ENCODE data around the gene APOBEC3B. TPM values are rescaled to one million over a fixed set of nuclear protein-coding genes. Genes with fewer than 3 reads are reported as not detected.

APOBEC3B gene
- total RNA-seq, 1 donor from 2014 or later, result 0.52 TPM

GRCh38 chr22:38937541-38937940, 44.6 kb upstream of the APOBEC3B start:
- no peak for TF ChIP-seq CTCF (IDR thresholded peaks at IDR 0.05)
- H3K36me3 ChIP-seq, result no peaks in the 10 kb centered on the region
- ATAC-seq, result no peak
- peak; percentile 33 for DNase-seq
- no peak overlapping the region for H3K4me3 ChIP-seq
- H3K4me1 ChIP-seq, result peaks cover 10% of the 10 kb centered on the region
- H3K27ac ChIP-seq, result no peak overlapping the region
- H3K27me3 ChIP-seq, result no peaks in the 10 kb centered on the region
- intact Hi-C loops (cut with DNase I), result no loop called here
- no peaks in the 10 kb centered on the region for H3K9me3 ChIP-seq

- TF ChIP-seq CTCF (IDR thresholded peaks at IDR 0.05), result no peak
- Histone ChIP-seq H3K4me3 (no peak overlapping the region), H3K4me1 (peaks cover 10% of the 10 kb centered on the region), H3K36me3 (no peaks in the 10 kb centered on the region), H3K27ac (no peak overlapping the region), H3K27me3 (no peaks in the 10 kb centered on the region), H3K9me3 (no peaks in the 10 kb centered on the region)
- DNase-seq (peak; percentile 28), ATAC-seq (no peak)
- intact Hi-C loops (cut with DNase I), result no loop called here
Observed at GRCh38 chr22:38938221-38938620, 43.9 kb upstream of the APOBEC3B start.

GRCh38 chr22:38938925-38939324, 43.2 kb upstream of the APOBEC3B start:
- H3K4me1 ChIP-seq, result peaks cover 15% of the 10 kb centered on the region
- H3K36me3 ChIP-seq, result no peaks in the 10 kb centered on the region
- DNase-seq (peak; percentile 28), ATAC-seq (no peak)
- H3K27me3 ChIP-seq, result no peaks in the 10 kb centered on the region
- TF ChIP-seq CTCF (IDR thresholded peaks at IDR 0.05), result no peak
- no peak overlapping the region for H3K27ac ChIP-seq
- intact Hi-C loops (cut with DNase I), result no loop called here
- no peak overlapping the region for H3K4me3 ChIP-seq
- H3K9me3 ChIP-seq, result no peaks in the 10 kb centered on the region

GRCh38 chr22:38940811-38941384, 41.2 kb upstream of the APOBEC3B start:
- H3K4me3 ChIP-seq, result no peak overlapping the region
- no peaks in the 10 kb centered on the region for H3K36me3 ChIP-seq
- ATAC-seq (no peak), DNase-seq (peak; percentile 9)
- intact Hi-C loops (cut with DNase I), result loop anchor here (10.0 kb wide), 1 partner anchor 64 kb away; no protein-coding TSS in a partner anchor
- H3K27me3 ChIP-seq, result no peaks in the 10 kb centered on the region
- peak overlapping the region; percentile 30 for H3K27ac ChIP-seq
- TF ChIP-seq CTCF (IDR thresholded peaks at IDR 0.05), result no peak
- H3K4me1 ChIP-seq, result peaks cover 15% of the 10 kb centered on the region
- no peaks in the 10 kb centered on the region for H3K9me3 ChIP-seq

- peak; percentile 80 for DNase-seq
- no peaks in the 10 kb centered on the region for H3K27me3 ChIP-seq
- peak; percentile 90 for ATAC-seq
- no peaks in the 10 kb centered on the region for H3K9me3 ChIP-seq
- H3K4me1 ChIP-seq, result peaks cover 15% of the 10 kb centered on the region
- no peak for TF ChIP-seq CTCF (IDR thresholded peaks at IDR 0.05)
- no peaks in the 10 kb centered on the region for H3K36me3 ChIP-seq
- peak overlapping the region; percentile 30 for H3K27ac ChIP-seq
- intact Hi-C loops (cut with DNase I), result loop anchor here (10.0 kb wide), 1 partner anchor 63 kb away; no protein-coding TSS in a partner anchor
- H3K4me3 ChIP-seq, result no peak overlapping the region
Observed at GRCh38 chr22:38941488-38941987, 40.6 kb upstream of the APOBEC3B start.
